Measurements from ENCODE around the gene SLC6A18.
"Not testable (repeated sequence)": the region's sequence is repeated elsewhere in the genome, so short reads cannot be mapped to it uniquely, and the experiment has no call there.

SLC6A18 gene

DNA sequence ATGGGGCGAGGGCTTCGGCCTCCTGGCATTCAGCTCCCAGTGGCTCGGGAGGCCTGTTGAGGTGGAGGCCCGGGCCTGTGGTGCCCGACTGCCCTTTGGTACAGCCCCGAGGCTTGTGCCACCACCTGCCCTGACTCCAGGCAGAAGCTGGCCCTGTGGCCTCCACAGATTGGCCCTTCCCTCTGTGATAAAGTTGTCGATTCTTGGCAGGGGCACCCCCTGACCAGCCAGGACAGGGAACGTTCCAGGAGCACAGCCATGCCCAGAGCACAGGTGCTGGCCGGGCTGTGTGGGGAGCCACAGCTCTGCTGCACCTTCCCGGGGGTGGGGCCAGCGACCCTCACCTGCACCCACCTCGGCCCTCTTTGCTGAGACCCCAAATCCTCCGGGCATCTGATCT lies 32.7 kb downstream of the SLC6A18 start:
- DNase-seq, result no peak

- DNase-seq, result no peak
Observed at GRCh38 chr5:1259806-1260480, 34.8 kb downstream of the SLC6A18 start.

- DNase-seq, result no peak
Observed at GRCh38 chr5:1261643-1262042, 36.5 kb downstream of the SLC6A18 start.

GRCh38 chr5:1262381-1262780 lies 37.2 kb downstream of the SLC6A18 start:
- no peak for DNase-seq

DNA sequence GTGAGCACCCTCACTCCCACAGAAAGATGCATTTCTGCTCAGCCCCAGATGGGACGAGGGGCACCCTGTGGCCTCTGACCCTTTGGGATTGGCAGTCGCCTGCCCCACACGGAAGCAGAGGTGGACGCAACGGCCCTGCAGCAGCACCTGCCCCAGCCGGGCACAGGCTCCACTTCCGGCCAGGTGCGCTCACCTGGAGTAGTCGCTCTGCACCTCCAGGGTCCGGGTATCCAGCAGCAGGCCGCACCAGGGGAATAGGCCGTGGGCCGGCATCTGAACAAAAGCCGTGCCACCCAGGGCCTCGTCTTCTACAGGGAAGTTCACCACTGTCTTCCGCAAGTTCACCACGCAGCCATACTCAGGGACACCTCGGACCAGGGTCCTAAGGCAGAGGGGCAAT lies 39.0 kb downstream of the SLC6A18 start:
- DNase-seq, result no peak

GRCh38 chr5:1265026-1265425 lies 39.8 kb downstream of the SLC6A18 start:
- DNase-seq, result no peak

GRCh38 chr5:1265461-1266455 lies 40.6 kb downstream of the SLC6A18 start:
- no peak for DNase-seq

DNA sequence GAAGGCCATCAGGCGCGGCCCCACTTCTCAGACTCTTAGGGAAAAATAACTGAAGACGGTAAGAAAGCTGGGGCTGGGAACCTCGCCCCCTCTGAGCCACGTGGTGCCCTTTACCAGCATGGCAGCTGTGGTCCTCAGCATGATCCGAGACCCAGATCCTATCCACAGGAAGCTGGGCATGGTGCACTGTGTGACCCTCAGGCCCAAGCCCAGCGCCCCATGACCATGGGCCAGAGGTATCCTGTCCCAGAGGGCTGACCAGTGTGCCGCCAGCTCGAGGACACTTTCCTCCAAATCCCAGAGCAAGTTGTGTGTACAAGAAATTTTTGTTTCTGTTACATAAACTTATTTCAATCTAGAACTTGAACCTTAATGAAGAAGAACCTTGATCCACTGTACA lies 41.6 kb downstream of the SLC6A18 start:
- no peak for DNase-seq

GRCh38 chr5:1267464-1267863 lies 42.3 kb downstream of the SLC6A18 start:
- not testable (repeated sequence) for DNase-seq

DNA sequence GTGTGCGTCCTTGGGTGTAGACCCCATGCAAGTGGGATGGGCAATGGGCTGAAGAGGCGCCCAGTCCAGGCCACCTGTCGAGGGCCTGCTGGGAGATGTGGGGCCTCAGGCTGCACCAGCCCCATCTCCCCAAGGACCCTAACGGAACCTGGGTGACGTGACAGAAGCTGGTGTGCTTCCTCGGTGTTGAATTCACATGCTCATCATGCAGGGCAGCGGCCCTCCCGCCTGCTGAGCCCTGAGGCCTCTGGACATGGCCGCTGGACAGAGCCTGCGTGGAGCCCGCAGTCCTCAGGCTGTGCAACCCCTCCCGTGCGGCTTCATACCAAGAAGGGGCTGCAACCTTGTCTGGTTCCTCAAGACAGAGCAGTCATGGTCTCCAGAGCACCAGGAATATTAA lies 42.9 kb downstream of the SLC6A18 start:
- no peak for DNase-seq

DNA sequence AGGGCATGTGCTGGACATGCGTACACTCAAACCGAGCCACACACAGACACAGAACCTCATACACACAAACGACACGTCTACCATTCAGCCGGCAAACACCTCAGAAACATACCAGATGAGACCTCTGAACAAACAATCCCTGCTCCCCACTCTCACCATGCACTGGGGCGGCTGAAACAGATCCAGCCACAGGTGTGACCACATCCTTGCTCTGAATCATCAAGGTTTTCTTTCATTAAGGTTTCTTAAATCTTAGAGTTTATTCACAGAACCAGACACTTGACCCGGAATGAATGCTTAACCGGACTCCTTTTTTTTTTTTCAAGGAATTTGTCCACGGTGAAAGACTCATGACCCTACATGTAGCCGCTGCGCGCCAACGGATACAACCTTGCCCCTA lies 43.5 kb downstream of the SLC6A18 start:
- DNase-seq, result no peak

- DNase-seq, result no peak
Observed at GRCh38 chr5:1270426-1270825, 45.2 kb downstream of the SLC6A18 start.

- DNase-seq, result no peak
Observed at GRCh38 chr5:1270933-1271914, 46.0 kb downstream of the SLC6A18 start.

DNA sequence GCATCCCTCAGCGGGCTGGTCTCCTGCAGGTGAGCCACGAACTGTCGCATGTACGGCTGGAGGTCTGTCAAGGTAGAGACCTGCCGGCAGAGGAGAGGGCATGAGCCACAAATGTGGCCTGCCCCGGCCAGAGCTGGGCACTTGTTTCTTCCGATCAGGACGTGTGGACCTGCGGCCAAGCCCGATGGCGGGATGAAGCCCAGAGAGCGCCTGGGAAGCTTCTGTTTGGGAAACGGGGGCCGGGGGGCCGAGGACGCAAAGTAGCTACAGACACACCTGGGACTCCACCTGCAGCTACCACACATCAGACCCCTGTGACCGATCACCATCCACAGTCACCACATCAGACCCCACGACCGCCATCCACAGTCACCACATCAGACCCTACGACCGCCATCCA lies 47.0 kb downstream of the SLC6A18 start:
- DNase-seq, result no peak

DNA sequence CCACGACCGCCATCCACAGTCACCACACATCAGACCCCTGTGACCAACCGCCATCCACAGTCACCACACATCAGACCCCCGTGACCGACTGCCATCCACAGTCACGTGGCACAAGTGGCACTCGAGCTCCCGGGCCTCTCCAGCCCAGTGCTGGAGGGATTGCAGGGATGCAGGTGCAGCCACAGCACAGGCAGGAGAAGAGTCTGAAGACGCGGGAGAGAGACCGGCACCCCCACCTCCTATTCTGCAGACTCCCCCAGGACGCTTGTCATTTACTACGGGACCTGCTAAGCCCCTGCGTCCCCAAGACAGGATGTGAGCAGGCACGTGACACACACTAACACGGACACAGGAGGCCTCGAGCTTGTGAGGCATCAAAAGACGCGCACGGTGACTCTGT lies 48.6 kb downstream of the SLC6A18 start:
- no peak for DNase-seq

- DNase-seq, result no peak
Observed at GRCh38 chr5:1274471-1274870, 49.3 kb downstream of the SLC6A18 start.

- not testable (repeated sequence) for DNase-seq
Observed at GRCh38 chr5:1275397-1276391, 50.5 kb downstream of the SLC6A18 start.

GRCh38 chr5:1276930-1277329 lies 51.7 kb downstream of the SLC6A18 start:
- DNase-seq, result no peak

- no peak for DNase-seq
Observed at GRCh38 chr5:1277331-1277730, 52.1 kb downstream of the SLC6A18 start.

DNA sequence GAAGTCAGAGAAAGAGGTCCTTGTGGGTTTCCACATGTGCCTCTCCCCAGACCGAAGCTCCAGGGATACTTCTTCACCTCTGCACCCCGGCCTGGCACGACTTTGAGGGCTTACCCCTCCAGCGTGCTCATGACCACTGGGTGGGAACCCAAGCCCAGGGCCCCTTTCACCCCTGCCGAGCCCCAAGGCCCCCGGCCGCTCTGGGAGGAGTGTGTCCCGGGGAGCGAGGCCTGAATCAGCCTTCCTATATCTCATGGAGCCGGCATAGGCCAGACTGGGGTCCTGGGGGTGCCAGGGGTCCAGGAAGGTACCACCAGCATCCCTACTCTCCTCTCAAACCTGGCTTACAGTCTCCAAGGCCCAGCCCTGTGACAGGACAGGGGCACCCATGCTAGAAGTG lies 52.6 kb downstream of the SLC6A18 start:
- no peak for DNase-seq

DNA sequence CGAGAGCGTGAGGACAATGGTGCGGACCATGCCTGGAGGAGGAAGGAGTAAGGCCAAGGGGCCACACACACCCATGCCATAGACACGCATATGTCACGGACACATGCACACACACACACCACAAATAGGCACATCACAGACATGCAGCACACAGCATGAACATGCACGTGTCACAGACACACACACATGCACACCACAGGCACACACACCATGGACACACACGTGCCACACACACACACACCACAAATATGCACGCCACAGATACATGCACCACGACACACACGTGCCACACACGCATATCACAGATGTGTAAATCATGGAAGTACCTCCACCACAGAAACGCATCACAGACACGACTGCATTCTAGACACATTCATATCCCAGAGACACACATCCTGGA lies 53.0 kb downstream of the SLC6A18 start:
- no peak for DNase-seq

Measured in stimulated activated CD4-positive, alpha-beta T cell treated with anti-CD3 and anti-CD28 coated beads, Interleukin-2, amount 100 ng/mL, for 48 hours (primary cell).